GM18907 (cell line): ENCODE results near the gene VLDLR.
"Not testable (repeated sequence)": the region's sequence is repeated elsewhere in the genome, so short reads cannot be mapped to it uniquely, and the experiment has no call there.

Experiments
- ATAC-seq: cut with Tn5 transposase; IDR thresholded peaks from one replicate; pipeline ENCODE4 v1.9.1; 2021; ENCODE audit warnings: mild to moderate bottlenecking, moderate library complexity; ENCODE audit not compliant: unreplicated experiment

Gene VLDLR

GRCh38 chr9:2707256-2707655, 85.7 kb downstream of the VLDLR start:
- not testable (repeated sequence) for ATAC-seq
